Measurements from ENCODE around the gene RNF213.

RNF213 gene

DNA sequence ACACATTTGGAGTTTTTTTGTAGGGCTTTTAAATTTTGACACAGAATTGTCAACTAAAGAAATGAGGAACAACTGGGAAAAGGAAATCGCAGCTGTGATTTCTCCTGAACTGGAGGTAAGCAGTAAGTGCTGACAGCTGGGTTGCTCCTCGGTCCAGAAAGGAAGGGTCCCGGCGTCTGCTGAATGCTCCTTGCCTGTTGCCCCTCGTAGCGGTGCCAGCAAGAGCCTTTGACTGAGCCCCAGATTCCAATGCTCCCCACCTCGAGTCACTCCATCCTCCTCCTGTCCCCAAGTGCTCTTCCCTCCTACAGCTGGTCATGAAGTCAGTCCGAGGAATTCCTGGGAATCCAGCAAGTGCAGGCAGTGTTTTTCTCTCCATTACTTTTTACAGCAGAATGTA, 122.3 kb downstream of the RNF213 start:
- in situ Hi-C loops (cut with MboI; ENCODE audit: low pct_unique_long_range_greater_than_20kb, low sequenced_read_pairs, unreplicated experiment) = no loop called here
- DNase-seq (ENCODE audit: low spot score) = no peak
- no peak for TF ChIP-seq CTCF (IDR thresholded peaks at IDR 0.05; ENCODE audit: extremely low read depth, insufficient read depth, missing control alignments)

GRCh38 chr17:80384078-80384960, 123.7 kb downstream of the RNF213 start:
- TF ChIP-seq CTCF (IDR thresholded peaks at IDR 0.05; ENCODE audit: extremely low read depth, insufficient read depth, missing control alignments) = no peak
- in situ Hi-C loops (cut with MboI; ENCODE audit: low pct_unique_long_range_greater_than_20kb, low sequenced_read_pairs, unreplicated experiment) = no loop called here
- DNase-seq (ENCODE audit: low spot score) = no peak

DNA sequence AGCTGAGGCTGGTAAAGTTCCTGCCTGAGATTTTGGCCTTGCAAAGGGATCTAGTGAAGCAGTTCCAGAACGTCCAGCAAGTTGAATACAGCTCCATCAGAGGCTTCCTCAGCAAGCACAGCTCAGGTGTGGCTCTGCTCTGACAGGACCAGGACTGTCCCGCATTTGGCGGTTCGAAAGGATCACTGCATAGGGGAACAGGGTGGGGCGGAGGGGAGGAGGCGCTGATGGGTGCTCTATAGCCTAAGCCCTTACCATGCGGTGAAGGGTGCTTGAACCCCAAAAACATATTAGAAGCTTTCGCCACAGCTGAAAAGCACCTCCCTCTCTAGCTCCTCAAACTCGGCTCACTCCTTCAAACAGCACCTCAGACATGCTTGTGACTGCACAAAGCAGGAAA, 124.4 kb downstream of the RNF213 start:
- no peak for DNase-seq (ENCODE audit: low spot score)
- in situ Hi-C loops (cut with MboI; ENCODE audit: low pct_unique_long_range_greater_than_20kb, low sequenced_read_pairs, unreplicated experiment) = no loop called here
- no peak for TF ChIP-seq CTCF (IDR thresholded peaks at IDR 0.05; ENCODE audit: extremely low read depth, insufficient read depth, missing control alignments)

- no peak for TF ChIP-seq CTCF (IDR thresholded peaks at IDR 0.05; ENCODE audit: extremely low read depth, insufficient read depth, missing control alignments)
- no peak for DNase-seq (ENCODE audit: low spot score)
- in situ Hi-C loops (cut with MboI; ENCODE audit: low pct_unique_long_range_greater_than_20kb, low sequenced_read_pairs, unreplicated experiment) = no loop called here
These were observed 125.7 kb downstream of the RNF213 start for GRCh38 chr17:80386341-80386740.

DNA sequence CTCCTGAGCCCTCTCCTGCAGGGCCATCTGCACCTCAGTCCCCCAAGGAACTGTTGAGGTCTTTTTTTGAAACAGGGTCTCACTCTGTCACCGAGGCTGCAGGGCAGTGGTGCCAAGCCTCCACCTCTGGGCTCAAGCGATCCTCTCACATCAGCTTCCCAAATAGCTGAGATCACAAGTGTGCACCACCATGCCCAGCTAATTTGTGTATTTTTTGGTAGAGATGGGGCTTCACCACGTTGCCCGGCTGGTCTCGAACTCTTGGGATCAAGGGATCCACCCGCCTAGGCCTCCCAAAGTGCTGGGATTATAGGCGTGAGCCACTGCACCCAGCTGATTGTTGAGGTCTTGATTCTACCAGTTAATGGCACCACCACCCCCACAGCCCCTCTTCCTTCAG, 126.4 kb downstream of the RNF213 start:
- DNase-seq (ENCODE audit: low spot score) = no peak
- no peak for TF ChIP-seq CTCF (IDR thresholded peaks at IDR 0.05; ENCODE audit: extremely low read depth, insufficient read depth, missing control alignments)
- in situ Hi-C loops (cut with MboI; ENCODE audit: low pct_unique_long_range_greater_than_20kb, low sequenced_read_pairs, unreplicated experiment) = no loop called here

GRCh38 chr17:80388175-80388574, 127.5 kb downstream of the RNF213 start:
- no peak for TF ChIP-seq CTCF (IDR thresholded peaks at IDR 0.05; ENCODE audit: extremely low read depth, insufficient read depth, missing control alignments)
- in situ Hi-C loops (cut with MboI; ENCODE audit: low pct_unique_long_range_greater_than_20kb, low sequenced_read_pairs, unreplicated experiment) = no loop called here
- no peak for DNase-seq (ENCODE audit: low spot score)
